T47D (cell line): ENCODE measurements around the gene PRKCH.

Source experiments
- DNase-seq, 2 experiments: peaks; one replicate each; pipeline versions ENCODE4 v3.0.0 to v3.0.0-alpha.2; 2011 to 2012; ENCODE audit warnings: low read depth in 1 of 2, low spot score in 1 of 2
- JUND ChIP-seq: IDR thresholded peaks from 2 replicates; pipeline ENCODE4 v1.6.1; 2012; ENCODE audit warnings: low read depth
- in situ Hi-C: cut with HindIII; loops from 2 replicates; pipeline ENCODE4 v1.10.0; 2016; ENCODE audit warnings: low sequenced_read_pairs, low pct_unique_long_range_greater_than_20kb

The PRKCH gene

DNA sequence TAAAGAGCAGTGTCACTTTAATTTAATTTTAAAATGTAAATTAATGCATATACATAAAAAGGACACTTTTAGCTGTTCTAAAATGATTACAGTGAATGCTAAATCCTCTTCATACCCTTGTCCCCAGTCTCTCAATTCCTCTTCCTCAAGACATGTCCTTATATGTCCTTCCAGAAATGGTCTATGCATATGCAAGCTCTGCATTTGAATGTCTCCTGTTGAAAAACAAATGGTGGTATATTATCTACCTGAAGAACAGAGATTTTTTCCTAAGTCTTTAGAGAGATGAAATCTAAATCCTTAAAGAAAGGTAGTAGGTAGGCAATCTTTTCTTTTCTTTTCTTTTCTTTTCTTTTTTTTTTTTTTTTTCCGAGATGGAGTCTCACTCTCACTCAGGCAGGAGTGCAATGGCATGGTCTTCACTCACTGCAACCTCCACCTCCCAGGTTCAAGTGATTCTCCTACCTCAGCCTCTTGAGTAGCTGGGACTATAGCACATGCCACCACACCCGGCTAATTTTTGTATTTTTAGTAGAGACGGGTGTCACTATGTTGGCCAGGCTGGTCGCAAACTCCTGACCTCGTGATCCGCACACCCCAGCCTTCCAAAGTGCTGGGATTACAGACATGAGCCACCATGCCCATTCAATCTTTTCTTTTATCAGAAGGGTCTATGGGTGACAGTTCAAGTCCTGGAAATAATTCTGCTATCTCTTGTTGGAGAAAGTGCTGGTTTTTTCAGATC, 180.5 kb downstream of the PRKCH start:
- in situ Hi-C loops: no loop called here
- TF ChIP-seq JUND: no peak
- no peak for DNase-seq

DNA sequence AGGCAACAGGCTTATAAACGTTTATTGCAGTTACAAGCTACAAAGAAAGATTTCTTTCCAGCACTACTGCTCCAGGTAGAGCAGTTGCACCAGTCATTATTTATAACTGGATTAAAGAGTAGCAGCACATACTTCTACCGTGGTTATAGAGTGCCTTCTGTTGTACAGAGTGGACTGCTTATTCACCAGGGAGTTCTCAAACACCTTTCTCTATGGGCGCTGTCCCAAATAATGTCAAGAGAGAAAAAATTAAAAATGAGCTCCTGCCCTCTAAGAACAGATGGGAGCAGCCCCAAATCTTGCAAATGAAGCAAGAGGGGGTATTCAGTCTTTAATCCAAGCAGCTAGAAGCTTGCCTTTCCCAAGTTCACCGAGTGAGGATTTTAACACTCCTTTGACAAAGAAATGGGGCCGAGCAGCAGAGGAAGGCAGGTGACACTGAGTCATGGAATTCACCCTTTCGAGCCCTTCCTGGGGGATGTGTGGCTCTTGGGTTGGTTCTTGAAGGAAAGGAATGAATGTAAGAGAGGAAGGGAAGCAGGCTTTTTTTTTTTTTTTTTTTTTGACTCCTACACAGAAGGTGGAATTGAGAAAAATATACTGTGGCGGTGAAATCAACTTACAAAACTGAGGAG, 181.2 kb downstream of the PRKCH start:
- in situ Hi-C loops: no loop called here
- TF ChIP-seq JUND: no peak
- no peak for DNase-seq

DNA sequence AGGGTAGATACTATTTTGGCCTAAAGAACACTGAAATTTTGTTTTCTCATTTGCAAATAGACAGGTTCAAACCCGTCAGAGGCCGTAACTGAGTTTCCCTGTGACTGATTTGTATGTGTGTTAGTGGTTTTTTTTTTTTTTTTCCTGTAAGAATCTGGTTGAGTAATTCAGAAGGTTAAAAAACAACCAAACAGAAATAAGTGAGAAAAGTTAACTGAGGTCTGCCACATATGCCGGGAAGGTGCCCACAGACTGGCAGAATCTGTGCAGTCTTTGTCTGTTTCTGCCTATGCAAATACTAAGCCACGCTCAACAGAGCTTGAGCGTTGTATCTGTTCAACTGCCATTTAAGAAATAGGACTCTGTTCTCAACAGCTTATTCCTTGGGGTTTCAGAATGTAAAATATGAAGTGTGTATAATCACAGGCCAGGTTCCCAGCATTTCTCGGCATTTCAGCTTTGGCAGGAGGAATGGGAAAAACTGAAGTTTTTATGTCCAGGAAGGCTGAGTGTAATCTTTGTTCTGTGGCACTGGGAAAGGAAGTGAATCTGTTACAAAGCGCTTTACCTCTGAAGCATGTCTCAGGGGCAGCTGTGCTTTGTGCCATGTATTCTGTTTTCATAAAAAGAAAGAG, 181.9 kb downstream of the PRKCH start:
- DNase-seq: no peak
- in situ Hi-C loops: no loop called here
- no peak for TF ChIP-seq JUND

DNA sequence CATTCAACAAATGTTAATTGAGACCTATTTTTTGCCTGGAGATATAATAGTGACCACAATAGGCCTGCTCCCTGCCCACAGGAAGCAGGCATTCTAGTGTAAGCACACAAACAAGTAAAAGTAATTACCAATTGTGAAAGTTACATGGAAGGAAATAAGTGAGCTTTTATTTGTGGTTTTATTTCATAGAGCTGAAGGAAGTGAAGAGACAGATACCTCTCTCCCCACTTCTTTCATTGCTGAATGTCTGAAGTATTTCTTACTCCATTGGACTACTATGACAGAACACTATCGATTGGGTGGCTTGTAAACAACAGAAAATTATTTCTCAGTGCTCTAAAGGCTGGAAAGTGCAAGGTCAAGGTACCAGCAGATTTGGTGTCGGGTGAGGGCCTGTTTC, 183.5 kb downstream of the PRKCH start:
- TF ChIP-seq JUND: no peak
- in situ Hi-C loops: no loop called here
- no peak for DNase-seq

DNA sequence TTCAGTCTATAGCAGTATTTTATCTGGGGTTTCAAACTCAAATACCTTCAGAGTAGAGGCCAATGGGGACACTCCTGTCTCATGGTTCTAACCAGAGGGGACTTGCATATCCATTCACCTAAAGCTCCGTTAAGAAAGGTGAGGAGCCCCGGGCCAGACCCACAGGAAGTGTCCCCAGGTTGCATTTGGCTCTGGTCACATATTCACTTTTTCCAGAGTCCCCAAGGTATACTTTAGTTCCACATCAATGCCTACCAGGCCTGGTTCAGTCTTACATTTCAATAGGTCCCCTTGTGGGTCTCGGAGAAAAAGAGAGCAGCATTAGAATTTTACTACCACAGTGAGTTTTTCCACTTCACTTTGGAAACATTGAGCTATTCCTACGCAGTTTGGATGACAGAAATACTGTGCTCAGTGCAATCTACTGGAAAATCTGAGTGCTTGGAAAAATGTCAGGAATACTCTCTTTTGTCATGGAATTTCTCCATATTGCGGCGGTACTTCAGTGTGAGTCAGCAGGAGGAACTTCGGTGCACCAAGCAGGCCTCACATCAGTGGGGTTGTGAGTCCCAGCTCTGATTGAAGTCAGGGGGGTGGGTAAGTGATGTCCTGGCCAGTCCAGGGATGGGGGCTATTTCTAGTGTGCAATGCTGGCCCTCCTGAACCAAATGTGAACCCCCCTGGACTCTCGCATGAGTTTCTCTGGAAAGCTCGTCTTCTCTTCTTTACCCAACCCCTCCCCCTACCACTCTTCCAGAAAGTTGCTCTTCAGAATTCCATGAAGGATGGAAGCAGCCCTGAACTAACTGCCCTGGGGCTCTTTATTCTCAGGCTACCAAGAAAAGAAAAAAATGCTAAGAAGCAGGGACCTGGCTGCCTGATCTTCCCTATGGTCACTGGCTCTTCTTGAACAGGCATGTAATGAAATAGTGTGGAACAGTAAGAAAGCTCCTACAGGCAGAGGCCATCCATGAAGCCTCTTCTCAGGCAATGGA, 184.7 kb downstream of the PRKCH start:
- no peak for TF ChIP-seq JUND
- in situ Hi-C loops: no loop called here
- DNase-seq: no peak

DNA sequence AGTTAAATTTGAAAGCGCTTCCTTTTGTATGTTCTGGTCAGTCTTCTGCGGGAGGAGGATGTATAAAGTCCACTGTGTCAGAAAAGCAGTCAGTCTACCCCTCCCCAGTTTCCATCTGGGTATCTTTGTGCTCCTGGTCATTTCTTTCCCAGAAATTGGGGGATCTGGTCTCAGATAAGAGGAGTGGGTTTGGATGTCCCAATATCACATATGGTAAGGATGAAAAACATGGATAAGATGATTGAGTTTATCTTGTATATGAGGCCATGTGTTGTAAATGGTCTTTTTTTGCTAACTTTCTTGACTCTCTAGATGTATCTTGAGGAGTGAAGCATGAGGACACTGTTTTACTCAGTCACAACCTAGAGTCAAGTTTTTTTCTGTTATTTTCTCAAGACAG, 187.1 kb downstream of the PRKCH start:
- TF ChIP-seq JUND: no peak
- DNase-seq: no peak
- in situ Hi-C loops: no loop called here

DNA sequence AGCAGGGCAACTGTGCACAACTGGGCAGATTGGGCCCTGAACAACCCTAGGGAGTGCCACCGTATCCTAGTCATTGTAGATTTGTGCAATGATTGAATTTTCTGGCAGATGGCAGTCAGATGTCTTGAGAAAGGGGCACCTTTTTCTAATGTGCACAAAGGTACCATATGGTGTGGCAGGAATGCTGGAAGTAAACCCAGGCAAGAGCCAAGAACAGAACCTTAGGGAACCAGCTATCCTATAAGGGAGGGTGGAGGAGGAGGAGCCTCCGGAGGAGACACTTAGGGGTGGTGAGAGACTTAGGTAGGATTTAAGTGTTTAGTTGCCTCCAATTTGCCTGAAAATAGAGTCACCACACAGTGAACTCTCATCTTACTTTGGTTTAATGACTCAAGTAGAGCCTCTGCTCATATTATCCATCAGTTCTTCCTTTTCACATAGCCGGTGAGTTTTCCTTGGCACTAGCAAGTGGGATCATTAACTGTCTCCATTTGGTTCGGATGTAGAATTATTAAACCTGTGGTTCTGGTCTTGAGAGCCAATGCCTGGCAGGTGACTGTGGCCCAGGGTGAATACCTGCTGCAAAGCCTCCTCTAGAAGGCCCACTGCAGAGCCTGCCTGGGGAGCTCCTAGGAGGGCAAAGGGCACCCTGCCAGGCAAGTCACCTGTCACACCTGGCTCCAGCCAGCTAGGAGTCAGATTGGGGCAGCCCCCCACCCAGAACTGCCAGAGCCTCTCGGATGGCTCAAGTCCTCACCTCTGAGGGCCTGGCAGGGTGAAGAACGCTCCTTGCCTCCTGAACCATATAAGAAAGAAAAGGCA, 189.6 kb downstream of the PRKCH start:
- no peak for TF ChIP-seq JUND
- in situ Hi-C loops: no loop called here
- no peak for DNase-seq

DNA sequence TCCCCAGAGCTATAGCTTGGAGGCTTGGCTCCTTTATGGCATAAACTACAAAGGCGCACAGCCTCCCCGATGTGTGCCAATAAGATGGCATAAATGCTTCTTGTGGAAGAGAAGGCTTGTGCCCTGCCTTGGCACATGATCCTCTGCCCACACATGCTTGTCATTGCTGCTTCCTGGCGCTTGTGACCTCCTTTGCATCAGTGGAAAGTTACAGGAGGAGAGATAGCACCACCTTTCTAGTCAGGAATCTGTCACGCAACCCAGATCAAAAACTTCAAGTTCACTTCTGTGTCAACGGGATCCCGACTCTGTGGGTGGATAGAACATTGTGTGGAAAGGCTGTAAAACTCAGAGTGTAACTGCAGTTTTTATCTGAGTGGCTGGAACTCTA, 190.2 kb downstream of the PRKCH start:
- in situ Hi-C loops: no loop called here
- no peak for TF ChIP-seq JUND
- DNase-seq: no peak

DNA sequence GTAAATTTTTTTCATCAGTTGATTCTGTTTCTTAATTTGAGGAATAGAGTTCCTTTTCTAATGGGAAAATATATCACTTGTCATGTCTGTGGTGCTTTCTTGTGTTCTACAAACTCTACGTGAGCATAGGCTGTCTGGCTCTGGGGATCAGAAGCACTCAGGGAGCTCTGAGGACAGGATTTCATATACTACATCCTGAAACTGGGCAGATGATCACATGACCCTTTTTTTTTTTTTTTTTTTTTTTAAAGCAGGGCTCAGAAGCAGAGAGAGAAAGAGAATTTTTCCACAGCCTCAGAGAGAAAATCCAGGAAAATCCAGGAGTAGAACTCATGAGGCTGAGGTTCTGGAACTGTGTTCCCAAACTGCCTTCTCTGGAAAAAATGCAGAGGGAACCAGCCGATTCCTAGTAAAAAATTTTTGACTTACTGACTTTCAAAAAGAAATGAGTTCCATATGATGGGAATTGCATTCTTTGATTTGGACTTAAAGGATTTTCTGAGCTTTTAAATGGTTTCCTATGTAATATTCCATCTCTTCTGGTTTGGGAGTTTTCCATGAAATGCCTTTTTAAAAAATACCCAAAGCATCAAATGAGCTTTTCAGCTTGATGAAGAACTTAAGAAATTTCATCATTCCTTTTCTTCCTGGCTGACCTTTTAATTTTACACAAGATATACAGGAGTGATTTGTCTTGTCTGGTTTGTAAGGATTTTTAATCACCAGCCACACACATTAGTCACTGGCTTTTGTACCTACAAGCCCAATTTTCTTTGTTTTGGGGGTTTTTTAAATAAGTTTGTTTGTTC, 190.9 kb downstream of the PRKCH start:
- TF ChIP-seq JUND: no peak
- in situ Hi-C loops: no loop called here
- no peak for DNase-seq

DNA sequence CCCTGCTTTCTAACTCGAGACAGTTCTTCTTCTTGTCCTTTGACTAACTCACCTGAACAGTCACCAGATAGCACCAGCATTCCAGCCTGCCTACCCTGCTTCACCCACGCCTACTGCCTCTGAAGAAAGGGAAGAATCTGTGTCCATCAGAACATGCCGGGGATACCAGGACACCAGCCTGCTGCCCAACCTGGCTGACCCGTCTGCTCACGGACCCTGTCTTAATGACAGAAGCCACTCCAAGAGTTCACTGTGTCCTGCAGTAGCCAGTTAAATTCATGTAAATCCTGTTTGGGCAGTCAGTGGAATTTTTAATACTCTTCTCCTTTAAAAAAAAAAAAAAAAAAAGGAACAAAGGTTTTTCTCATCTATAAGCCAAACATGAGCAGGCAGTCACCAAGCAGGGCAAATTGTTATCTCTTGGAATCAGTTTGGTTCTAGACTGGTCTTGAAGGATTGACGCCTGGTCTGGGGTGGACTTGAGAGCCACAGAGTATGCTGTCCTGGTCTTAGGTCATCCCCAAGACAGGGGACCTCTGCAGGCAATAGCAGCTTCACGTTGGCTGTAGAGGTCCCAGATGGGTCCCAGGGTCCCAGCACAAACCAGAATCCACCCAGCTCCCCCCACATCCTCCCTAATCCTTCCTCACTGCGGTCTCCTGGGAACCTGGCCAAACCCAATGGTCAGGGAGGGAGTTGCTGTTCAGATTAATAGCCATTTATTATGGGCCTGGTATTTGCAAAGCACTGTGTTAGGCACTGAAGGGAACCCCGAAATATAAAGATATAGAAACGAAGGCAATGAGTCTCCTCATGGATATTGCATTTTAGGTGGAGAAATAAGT, 192.8 kb downstream of the PRKCH start:
- in situ Hi-C loops: no loop called here
- DNase-seq: peak in 1 of 2 experiments; percentile 70
- TF ChIP-seq JUND: no peak
